Limb (tissue), 2 donors: Measurements from ENCODE around the gene PCSK5.

Source experiments
- DNase-seq, 2 donors: peaks; one replicate each; pipeline ENCODE4 v3.0.0-alpha.2; 2016; ENCODE audit errors: extremely low spot score in 2 of 2

The PCSK5 gene

DNA sequence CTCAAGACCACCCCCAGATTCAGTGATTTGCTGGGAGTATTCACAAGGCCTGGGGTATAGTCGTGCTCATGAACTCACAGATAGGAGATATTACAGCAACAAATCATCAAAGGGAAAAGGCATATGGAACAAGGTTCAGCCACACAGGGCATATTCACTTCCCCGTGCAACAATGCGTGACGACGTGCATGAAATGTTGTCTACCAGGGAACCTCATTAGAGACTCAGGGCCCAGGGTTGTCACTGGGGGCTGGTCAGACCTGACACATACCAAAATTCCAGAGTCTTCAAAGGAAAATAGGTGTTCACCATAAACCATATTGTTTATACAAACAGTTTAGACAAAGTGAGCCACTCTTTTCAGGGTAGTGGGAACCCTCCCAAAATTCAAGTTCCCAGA lies 291.3 kb downstream of the PCSK5 start:
- no peak for DNase-seq

DNA sequence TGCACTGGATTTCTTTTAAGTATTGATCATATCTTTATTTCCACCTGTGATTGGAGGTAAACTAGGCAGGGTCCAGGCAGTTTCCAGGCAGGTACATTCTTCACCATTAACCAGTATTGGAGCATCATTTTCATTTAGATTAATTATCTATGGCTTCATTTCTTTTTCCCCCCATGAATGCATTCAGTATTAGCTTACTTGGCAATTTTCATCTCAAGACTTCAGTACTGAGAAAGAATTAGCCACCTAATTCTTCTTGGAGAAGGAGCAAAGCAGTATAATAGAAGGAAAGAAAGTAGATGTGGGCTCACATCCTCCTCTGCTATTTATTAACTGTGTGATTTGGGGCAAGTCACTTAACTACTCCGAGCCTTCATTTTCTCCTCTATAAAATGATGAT lies 295.0 kb downstream of the PCSK5 start:
- no peak for DNase-seq

DNA sequence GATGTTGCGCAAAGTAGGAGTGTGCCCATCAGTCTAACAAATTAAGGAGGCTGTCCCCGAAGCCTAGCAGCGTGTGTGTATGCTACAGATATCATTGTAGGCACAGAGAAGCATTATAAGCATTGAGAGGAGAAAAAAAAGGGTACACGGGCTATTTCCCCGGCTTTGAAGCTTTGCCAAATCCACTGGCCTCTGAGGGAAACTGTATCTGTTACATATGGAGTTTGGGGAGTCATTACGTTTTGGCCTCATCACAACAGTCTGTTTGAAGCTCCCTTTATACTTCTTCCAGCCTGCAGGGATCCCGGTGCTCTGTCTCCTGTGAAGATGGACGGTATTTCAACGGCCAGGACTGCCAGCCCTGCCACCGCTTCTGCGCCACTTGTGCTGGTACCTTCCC lies 297.8 kb downstream of the PCSK5 start:
- DNase-seq, result no peak

DNA sequence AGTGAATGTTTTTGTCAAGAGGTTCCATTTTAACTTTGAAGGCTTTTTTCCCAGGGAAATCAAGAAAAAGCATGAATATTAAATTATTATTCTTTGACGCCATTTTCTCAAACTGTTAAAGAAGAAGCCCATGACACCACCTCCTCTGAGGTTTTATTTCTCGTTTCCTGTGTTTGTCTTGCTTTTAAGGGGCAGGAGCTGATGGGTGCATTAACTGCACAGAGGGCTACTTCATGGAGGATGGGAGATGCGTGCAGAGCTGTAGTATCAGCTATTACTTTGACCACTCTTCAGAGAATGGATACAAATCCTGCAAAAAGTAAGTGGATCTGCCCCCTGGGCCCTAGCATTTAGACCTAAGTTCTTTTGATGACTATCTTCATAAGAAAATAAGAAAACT lies 298.4 kb downstream of the PCSK5 start:
- no peak for DNase-seq

DNA sequence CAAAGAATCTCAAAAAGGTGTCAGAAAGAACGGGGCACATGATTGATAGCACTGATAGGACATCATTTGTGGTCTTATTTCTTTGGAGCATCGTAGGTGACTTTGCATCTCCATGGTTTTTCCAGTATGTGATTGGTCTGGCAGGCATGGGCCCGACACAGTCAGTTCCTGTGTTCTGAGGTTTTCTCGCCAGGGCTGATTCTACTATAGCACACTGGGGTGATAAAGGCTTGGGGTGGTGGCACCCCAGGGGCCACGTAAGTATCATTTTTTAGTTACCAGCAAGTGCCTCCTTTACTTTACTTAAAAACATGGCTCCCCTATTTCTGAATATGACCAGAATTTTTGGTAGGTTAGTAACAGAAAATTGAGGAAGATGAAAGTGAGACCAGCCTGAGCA lies 301.0 kb downstream of the PCSK5 start:
- no peak for DNase-seq

DNA sequence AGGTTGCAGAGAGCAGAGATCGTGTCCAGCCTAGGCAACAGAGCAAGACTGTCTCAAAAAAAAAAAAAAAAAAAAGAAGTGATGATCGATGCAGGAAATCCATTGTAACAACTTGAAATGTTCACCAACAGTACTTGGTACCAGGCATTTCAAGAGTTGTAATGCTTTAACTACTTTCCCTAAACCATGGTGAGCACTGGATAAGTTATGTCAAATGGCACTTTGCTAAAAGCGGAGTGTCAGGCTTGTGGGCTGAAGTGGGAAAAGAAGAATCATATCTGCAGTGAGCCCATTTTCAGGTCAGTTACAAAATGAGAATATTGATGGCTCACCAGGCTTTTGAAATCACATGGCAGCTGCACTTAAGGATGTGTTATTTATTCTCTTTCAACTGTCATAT lies 301.5 kb downstream of the PCSK5 start:
- no peak for DNase-seq

DNA sequence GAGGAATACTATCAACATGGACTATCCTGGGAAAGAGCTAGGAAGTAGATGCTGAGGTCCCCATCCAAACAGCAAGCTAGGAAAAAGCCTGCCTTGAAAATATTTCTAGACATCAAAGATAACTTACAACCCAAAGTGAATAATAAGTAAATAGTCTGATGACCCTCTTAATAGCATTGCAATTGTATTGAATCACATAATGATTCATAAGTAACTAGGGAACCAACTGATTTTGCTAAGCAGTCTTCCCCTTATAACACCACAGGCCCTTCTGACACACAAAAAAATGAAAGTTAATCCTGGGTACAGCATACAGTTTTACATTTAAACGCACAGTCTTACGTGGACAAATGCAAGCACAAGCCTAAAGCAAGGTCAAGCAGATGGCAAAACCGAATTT lies 304.4 kb downstream of the PCSK5 start:
- no peak for DNase-seq

DNA sequence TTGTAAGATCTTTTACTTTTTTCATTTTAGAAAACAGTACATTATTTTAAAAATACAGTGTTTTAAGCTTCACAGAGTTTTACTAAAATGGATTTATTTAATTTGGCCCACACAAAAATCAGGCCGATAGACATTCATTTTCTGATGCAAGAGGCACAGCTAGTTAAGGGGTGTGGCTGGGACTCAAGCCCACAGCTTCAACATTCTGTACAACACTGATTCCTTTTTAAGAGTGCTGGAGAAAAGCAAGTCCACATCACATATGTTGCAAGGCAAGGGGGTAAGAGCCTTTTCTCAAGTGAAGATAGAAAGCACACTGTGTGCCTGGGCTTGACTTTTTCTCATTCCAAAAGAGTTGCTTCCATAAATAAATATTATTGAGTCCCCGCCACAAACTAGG lies 307.9 kb downstream of the PCSK5 start:
- no peak for DNase-seq

DNA sequence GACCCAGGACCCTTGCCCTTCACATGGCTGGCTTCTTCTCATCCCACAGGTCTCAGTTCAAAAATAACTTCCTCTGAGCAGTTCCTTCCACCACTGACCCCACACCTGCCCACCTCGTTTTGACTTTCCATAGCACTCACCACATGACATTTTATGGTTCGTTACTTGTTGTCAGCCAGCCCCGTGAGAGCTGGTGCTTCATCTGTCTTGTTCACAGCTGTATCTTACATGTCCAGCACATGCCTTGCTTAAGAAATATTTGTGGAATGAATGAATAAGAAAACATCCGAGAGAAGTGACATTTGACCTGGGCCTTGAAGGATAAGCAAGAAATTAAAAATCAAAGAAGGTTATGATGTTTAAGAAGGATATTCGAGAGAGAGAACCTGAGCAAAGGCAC lies 309.8 kb downstream of the PCSK5 start:
- no peak for DNase-seq

DNA sequence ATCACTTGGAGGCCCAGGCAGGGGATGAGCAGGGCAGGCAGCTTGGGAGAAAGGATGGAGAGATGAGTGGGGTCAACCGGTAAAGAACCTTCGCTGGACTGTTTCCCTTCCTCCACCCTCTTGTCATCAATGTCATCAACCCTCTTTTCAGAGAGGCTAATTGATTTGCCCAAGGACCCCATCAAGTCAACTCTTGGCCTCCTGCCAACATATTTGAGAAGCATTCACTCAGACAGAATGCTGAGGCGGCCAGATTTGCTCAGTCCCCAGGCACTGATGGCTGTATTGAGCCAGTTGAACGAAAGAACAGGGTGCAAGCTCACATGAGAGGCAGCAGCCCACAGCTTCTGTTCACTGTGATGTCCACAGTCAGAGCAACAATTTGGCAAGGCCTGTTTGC lies 310.3 kb downstream of the PCSK5 start:
- no peak for DNase-seq

DNA sequence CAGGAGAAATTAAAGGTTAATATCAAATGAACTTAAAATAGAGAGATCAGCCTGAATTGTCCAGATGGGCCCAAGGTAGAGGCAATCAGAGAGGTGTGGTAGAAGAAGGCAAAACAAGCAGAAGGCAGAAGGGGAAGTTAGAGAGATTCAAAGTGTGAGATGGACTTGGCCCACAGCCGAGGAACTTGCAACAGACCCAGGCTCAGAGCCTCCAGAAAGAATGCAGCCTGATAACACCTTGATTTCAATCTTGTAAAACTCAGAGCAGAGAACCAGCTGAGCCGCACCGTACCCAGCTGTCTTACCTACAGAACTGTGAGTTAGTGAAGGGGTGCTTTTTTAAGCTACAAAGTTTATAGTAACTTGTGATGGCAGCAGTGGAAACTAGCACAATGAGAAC lies 312.9 kb downstream of the PCSK5 start:
- DNase-seq, result no peak

DNA sequence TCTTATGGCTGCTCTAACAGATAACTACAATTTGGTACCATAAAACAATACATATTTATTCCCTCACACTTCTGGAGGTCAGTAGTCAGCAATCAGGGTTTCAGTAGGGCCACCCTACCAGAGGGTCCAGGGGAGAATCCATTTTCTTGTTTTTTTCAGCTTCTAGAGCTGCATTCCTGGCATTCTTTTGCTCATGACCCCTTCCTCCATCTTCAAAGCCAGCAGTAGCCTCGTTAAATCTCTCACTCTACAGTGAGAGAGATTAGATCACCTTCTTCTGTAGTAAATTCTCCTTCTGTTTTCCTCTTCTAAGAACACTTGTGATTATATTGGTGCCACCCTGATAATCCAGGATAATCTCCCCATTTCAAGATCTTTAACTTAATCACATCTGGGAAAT lies 316.3 kb downstream of the PCSK5 start:
- DNase-seq, result no peak

DNA sequence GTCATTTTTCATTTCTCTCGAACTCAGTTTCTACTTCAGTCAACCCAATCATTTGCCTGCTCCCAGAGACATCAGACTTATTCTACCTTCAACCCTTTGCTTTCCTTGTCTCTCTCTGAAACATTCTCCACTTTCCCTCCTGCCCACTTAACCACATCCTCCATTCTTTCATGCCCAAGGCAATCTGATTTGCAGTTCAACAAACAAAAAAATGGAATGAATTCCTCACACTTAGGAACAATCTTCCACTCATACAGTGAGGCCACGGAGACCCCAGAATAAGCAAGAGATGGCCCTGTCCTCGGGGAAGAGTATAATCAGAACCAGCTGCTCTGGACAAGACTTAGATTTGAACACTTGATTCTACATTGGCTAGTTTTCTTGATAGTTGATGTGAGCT lies 323.3 kb downstream of the PCSK5 start:
- no peak for DNase-seq

DNA sequence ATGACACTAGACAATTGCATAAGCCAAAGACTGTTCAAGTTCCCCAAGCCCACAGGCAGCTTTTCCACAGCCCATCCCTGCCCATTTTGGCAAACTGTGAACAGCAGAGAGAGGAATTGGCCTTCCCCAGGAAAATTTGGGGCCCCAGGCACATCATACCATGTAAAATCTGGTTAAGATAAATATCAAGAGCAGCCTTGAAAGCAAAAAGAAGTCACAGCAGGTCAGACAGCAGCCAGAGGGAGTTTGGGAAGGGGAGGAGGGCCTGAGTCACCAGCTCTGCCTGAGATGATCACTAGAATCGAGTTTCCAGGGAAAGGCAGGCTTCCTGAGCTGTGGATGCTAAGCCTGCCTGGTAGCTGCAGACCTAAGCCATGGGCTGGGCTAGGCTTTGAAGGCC lies 324.6 kb downstream of the PCSK5 start:
- no peak for DNase-seq

DNA sequence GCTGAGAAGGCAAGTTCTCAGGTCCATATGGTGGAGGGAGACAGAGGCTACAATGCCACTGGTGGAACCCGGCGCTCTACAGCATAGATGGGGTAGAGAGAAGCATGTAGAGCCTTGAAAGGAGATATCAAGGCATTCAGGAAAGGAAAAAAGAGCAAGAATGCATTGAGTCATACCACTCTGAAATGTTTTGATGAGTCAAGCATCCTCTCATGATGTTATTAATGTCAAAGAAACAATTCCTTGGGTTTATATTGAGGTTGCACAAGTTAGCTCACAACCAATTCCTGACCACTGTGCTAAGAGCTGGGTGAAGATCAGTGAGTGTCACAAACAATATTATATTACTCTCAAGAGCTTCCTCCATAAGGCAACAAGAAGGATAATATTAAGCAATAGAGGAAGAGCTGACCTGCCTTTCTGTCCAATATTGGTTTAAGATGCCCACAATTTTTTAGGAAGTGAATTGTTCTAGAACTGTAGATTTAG lies 325.7 kb downstream of the PCSK5 start:
- no peak for DNase-seq

DNA sequence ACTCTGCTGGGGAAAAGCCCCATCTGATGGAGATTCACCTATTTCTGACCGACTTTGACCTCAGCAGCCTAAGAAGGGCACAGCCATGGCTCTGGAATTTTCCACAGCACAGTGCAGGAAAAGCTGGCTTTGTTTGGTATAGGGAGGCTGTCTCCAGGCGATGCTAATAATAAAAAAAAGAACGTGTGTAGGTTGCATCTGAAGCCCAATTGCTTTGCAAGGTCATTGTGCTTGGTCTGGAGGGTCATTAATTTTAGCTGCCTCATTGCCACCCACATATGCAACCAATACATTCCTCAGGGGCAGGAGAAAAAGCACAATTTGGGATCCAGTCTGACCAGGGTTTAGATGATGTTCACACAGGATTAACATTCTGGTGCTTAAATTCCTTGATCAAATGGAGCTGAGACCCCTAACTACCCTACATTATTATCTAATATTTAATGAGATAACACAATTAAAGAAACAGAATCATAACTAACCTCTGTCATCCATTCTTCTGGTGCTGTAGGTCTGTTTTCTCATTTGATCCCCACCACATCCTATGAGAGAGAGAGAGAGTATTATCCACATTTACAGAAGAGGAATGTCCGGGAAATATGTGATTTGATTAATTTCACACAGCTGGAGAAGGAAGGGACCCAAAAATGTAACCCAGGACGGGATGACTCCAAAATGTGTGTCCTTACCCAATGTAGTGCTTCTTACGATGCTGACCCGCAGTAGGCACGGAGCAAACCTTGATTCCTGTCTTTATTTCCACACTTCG lies 327.8 kb downstream of the PCSK5 start:
- DNase-seq, result no peak

DNA sequence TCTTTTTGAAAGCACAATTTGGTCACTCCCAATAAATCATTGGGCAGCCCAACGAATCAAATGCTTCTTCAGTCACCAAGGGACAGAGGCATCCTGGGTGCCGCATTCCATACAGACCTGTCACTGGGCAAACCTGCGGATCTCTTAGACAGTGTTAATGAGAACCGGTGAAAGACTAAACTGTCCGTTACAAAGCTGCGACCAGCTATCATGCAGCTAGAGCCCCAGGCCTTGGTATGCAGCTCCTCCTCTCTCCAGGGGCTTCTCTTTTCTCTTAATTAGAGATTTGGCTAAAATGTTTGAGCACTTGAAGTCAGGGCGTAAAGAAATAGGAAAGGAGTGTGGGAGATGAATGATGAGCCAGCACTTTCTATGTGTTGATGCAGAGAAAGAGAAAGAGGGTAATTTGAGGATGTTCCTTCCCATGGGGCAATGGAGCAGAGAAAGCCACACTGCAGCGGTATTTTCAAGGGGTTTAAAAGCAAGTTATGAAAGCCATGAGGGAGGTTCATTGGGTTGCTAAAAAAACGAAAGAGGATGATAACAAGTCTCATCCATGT lies 328.5 kb downstream of the PCSK5 start:
- no peak for DNase-seq

DNA sequence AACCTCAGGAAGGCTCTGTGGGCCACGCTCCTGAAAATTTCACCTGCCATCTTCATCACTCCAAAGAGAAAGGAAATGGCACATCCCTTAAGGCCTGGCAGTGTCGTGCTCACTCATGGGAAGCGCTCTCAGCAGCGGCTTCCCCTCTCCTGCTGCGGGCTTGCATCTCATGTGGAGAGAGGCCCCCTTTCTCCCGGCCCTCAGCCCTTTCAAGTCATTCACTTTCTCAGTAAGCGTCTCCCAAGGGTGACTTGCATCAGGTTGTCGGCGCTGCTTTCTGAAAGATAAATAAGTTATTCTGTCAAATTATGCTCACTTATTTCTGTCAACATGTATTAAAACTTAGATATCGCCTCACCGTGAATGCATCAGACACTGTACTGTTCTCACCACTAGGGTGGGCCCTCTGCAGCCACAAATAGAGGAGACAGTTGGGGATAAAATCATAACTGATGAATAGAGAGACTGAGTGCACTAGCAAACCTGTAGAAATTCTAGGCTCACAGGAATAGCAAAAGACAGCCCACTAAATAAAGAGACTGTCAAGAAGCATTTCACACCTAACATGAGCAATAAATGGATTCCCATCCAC lies 329.2 kb downstream of the PCSK5 start:
- DNase-seq, result no peak

DNA sequence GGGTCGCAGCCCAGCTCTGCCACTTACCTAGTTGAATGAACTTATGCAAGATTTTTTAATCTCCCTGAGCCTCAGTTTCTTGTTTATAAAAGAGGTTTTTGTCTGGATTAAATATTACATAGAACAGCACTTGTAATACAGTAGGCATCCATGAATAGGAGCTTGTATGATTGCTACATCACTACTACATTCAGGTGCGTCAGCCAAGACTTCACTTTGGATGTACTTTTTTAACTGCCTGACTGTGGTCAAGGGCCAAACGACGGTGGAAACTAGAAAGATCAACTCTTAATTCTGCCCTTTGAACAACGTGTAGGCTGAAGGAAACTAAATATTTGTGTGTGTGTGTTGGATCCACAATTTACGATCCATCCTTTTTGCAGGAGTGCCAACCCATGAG lies 330.9 kb downstream of the PCSK5 start:
- DNase-seq, result no peak

DNA sequence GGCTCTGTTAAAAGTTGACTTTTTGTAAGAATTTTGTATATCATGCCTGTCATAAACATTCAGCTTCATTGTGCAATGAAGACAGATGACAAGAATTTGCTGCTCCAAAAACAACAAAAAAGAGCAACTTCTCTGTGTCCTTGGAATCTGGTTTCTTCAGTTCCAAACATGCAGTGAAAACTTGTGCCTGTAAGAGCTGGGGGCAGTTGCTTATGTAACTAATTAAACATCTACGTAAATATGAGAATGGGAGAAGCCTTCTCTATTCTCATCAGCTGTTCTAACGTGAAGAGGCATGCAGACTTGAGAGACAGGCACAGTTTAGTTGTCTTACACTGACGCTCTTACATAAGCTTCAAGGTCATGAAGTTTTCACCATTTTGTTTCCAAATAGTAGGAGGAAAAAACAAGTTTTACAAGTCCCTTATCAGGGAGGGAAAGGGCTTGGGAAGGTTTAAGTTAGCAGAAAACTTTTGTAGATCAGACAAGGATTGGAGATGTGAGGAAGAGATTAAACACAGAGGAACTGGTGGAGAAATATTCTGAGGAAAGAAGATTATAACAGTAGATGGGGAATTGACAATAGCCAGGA lies 333.4 kb downstream of the PCSK5 start:
- no peak for DNase-seq

DNA sequence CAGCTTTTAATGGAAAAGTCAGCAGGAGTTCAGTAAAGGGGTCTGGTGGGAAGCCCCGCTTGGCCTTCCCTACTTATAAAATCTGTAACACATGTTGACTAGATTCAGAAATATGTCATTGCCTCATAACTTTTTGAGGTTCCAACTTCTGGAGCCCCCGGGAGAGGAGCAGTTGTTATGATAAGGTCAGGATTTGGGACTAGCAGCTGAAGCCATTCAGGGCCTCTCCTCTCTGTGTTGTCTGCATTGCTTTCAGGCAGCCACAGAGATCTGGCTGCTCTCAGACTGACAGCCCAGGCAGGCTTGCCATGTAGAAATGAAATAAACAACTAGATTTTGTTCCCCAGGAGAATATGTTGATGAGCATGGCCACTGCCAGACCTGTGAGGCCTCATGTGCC lies 336.7 kb downstream of the PCSK5 start:
- DNase-seq, result no peak

DNA sequence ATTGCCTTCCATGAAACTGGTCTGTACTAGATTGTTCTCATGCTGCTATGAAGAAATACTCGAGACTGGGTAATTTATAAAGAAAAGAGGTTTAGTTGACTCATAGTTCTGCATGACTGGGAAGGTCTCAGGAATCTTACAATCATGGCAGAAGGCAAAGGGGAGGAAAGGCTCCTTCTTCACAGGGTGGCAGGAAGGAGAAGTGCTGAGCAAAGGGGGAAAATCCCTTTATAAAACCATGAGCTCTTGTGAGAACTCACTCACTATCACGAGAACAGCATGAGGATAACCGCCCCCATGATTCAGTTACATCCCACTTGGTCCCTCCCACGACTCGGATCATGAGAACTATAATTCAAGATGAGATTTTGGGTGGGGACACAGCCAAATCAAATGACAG lies 340.5 kb downstream of the PCSK5 start:
- no peak for DNase-seq
